Measurements from ENCODE around the gene C2CD3. TPM values are rescaled to one million over a fixed set of nuclear protein-coding genes. Genes with fewer than 3 reads are reported as not detected.
"Not testable (repeated sequence)": the region's sequence is repeated elsewhere in the genome, so short reads cannot be mapped to it uniquely, and the experiment has no call there.

The C2CD3 gene
- total RNA-seq, 2 donors from 2014 or later = 19.2 to 22.7 TPM

- DNase-seq = no peak
- intact Hi-C loops (cut with DNase I, micrococcal nuclease) = no loop called here
- no peak for ATAC-seq
These were observed 85.8 kb downstream of the C2CD3 start for GRCh38 chr11:74084796-74085541.

DNA sequence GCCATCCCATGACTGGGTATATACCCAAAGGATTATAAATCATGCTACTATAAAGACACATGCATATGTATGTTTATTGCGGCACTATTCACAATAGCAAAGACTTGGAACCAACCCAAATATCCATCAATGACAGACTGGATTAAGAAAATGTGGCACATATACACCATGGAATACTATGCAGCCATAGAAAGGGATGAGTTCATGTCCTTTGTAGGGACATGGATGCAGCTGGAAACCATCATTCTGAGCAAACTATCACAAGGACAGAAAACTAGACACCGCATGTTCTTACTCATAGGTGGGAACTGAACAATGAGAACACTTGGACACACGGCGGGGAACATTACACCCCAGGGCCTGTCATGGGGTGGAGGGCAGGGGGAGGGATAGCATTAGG is 86.9 kb downstream of the C2CD3 start:
- ATAC-seq; intact Hi-C loops (cut with DNase I, micrococcal nuclease); DNase-seq: not testable (repeated sequence)

- no peak for ATAC-seq
These were observed 89.4 kb downstream of the C2CD3 start for GRCh38 chr11:74081428-74081827.

GRCh38 chr11:74077193-74077592 is 93.6 kb downstream of the C2CD3 start:
- ATAC-seq (no peak), DNase-seq (no peak)
- intact Hi-C loops (cut with DNase I, micrococcal nuclease) = no loop called here

More at GRCh38 chr11:74081428-74081827, 89.4 kb downstream of the C2CD3 start:
- intact Hi-C loops (cut with DNase I, micrococcal nuclease) = no loop called here
- no peak for DNase-seq

DNA sequence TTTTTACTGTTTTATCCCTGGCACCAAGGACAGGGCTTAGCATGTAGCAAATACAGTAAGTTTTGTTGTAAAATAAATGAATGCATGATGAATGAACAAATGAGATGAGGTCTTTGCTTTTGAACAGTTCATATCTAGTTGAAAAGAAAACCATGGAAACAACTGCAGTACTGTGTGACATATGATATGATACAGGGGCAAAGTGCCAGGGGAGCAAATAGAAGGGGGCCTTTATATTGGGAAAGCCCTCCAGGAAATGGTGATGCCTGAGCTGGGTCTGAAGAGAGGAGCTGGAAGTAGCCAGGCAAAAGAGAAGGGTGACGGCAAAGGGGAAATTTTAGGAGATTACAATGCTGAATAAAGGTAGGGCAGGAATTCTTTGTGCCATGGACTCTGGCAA is 98.1 kb downstream of the C2CD3 start:
- DNase-seq (no peak), ATAC-seq (no peak)
- intact Hi-C loops (cut with DNase I, micrococcal nuclease) = no loop called here

DNA sequence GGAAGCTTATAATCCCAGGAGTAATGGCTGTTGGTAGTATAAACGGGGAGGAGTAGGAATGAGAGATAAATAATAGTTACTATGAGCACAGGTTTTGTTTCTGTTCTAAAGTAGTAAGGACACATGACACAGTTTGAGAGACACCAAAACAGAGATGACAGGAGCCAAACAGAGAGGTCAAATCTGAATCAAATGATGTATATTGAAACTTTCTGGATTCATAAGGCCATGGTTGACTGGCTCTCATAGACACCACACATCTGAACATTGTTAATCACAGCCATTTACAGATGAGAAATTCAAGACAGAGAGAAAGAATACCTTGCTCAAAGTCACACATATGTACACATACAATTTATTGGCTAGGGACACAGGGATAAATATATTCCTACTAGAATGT is 98.5 kb downstream of the C2CD3 start:
- intact Hi-C loops (cut with DNase I, micrococcal nuclease) = no loop called here
- no peak for ATAC-seq
- no peak for DNase-seq

- intact Hi-C loops (cut with DNase I, micrococcal nuclease) = no loop called here
- ATAC-seq (no peak), DNase-seq (no peak)
These were observed 99.9 kb downstream of the C2CD3 start for GRCh38 chr11:74070723-74071492.

DNA sequence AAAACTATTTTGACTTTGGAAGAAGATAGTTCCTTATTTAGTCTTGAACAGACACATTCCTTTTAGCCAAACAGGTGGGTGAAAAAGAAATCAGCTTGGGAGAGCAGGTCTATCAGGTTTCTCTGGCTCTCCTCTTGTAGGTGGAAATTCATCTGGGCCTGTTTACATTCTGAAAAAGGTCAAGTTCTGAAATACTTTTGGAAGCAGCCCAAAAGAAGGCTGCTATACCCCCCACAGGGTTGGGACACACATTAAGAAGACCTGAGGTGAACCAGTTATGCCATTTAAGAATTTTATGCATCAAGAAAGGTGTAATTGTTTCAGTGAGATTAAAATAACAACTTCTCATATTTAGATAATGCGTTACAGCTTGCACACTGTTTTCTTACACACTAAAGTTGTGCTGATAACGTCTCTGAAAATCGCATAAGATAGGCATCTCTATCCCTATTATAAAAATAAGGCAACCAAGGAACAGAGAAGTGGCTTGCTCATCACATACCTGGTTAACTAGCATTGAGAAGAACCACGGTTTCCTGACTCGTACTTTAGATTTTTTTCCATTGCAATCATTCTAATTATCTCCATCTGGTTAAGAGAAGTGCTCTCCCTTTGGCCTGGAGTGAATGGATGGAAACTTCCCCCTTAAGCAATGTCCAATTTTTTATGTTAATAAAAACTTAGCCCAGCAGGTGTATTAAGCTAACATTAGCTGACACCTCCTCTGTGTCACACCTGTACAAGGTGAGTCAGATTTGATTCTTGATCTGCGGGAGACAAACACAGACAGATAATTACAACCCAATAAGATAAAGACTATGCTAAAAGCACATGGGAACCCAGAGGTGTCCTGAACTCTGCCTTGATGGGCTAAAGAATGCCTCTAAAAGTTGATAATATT is 101.4 kb downstream of the C2CD3 start:
- DNase-seq = no peak
- intact Hi-C loops (cut with DNase I, micrococcal nuclease) = no loop called here
- peak; percentile 33 for ATAC-seq

GRCh38 chr11:74066663-74067062 is 104.1 kb downstream of the C2CD3 start:
- intact Hi-C loops (cut with DNase I, micrococcal nuclease); DNase-seq; ATAC-seq: not testable (repeated sequence)

GRCh38 chr11:74065534-74065933 is 105.3 kb downstream of the C2CD3 start:
- ATAC-seq; DNase-seq; intact Hi-C loops (cut with DNase I, micrococcal nuclease): not testable (repeated sequence)

- intact Hi-C loops (cut with DNase I, micrococcal nuclease); ATAC-seq; DNase-seq: not testable (repeated sequence)
These were observed 107.2 kb downstream of the C2CD3 start for GRCh38 chr11:74063628-74064027.

DNA sequence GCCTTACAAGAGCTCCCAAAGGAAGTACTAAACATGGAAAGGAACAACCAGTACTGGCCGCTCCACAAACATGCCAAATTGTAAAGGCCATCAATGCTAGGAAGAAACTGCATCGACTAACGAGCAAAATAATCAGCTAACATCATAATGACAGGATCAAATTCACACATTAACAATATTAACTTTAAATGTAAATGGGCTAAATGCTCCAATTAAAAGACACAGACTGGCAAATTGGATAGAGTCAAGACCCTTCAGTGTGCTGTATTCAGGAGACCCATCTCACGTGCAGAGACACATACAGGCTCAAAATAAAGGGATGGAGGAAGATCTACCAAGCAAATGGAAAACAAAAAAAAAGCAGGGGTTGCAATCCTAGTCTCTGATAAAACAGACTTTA is 109.2 kb downstream of the C2CD3 start:
- intact Hi-C loops (cut with DNase I, micrococcal nuclease); DNase-seq; ATAC-seq: not testable (repeated sequence)

DNA sequence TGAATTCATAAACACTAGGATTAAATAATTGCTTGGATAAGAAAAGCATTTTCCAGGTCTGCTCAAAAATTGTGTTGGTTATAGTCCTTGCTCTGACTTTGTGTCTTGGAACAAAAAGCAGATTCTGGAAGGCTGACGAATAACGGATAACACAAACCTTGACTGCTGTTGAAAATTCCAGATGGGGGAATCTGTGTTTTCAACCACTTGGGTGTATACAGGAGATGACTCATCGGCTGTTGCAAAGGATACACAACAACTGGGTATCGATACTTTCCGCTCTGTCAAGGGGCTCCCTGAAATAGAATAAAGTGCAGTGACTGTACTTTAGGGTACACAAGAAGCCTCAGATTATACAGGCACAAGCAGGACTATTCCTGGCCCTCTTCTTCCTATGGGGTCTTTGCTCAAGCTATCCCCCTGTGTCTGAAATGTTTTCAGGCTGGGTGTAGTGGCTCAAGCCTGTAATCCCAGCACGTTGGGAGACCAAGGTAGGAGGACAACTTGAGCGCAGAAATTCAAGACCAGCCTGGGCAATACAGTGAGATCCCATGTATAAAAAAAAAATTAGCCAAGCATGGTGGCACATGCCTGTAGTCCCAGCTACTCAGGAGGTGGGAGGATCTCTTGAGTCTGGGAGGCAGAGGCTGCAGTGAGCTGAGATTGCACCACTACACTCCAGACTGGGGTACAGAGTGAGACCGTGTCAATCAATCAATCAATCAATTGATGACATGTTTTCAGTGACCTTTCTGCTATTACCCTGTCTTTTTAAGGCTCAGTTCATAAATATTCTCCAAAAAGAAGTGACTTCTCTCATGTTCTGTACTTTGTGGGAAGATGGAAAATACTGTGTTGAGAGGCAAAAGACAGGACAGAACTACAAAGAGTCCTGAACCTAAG is 113.3 kb downstream of the C2CD3 start:
- DNase-seq (no peak), ATAC-seq (no peak)
- intact Hi-C loops (cut with DNase I, micrococcal nuclease) = no loop called here

- no peak for ATAC-seq
- DNase-seq = no peak
- intact Hi-C loops (cut with DNase I, micrococcal nuclease) = no loop called here
These were observed 114.9 kb downstream of the C2CD3 start for GRCh38 chr11:74055938-74056337.

GRCh38 chr11:74050465-74050864 is 120.3 kb downstream of the C2CD3 start:
- ATAC-seq = no peak
- DNase-seq = no peak
- intact Hi-C loops (cut with DNase I, micrococcal nuclease) = no loop called here

- ATAC-seq (no peak), DNase-seq (no peak)
- intact Hi-C loops (cut with DNase I, micrococcal nuclease) = no loop called here
These were observed 121.8 kb downstream of the C2CD3 start for GRCh38 chr11:74048993-74049392.

- ATAC-seq = no peak
- intact Hi-C loops (cut with DNase I, micrococcal nuclease) = no loop called here
- DNase-seq = no peak
These were observed 126.3 kb downstream of the C2CD3 start for GRCh38 chr11:74044538-74044937.

DNA sequence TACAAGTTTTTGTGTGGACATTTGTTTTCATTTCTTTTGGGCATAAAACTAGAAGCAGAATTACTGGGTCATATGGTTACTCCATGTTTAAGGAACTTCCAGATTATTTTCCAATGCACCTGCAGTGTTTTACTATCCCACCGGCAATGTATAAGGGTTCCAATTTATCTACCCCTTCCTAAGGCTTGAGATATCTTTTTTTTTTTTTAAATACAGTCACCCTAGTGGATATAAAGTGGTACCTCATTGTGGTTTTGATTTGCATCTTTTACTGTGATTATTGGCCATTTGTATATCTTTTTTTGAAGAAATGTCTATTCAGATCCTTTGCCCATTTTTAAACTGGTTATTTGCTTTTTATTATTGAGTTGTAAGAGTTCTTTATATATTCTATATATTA is 127.4 kb downstream of the C2CD3 start:
- intact Hi-C loops (cut with DNase I, micrococcal nuclease) = no loop called here
- no peak for DNase-seq
- no peak for ATAC-seq

All from left colon (tissue), 2 donors.